HCT116 (cell line): ENCODE results near the gene HAPLN3. TPM values are rescaled to one million over a fixed set of nuclear protein-coding genes. Genes with fewer than 3 reads are reported as not detected.

Experiments used
- ATAC-seq: fragments of 200-7000 bp; cut with Tn5 transposase; 2 replicates; pipeline ENCODE4 v1.9.1; 2020; ENCODE audit warnings: mild to moderate bottlenecking, moderate library complexity
- BruUV-seq: library from RNA; stranded (reverse); fragments of 400-500 nt; replicated peaks from 2 replicates; lab custom pipeline; 2021; lab: Mats Ljungman, UMichigan
- CTCF ChIA-PET: fragments of 300-600 bp; sonication (Branson Sonifier 250); formaldehyde crosslinking; loops from one replicate; lab custom pipeline; 2021; ENCODE audit warnings: antibody characterized with exemption; lab: Charles Lee
- POLR2A ChIA-PET: fragments of 300-600, 350-600 bp; sonication (Branson Sonifier 250); formaldehyde crosslinking; loops from one replicate; lab custom pipeline; 2021; ENCODE audit warnings: antibody characterized with exemption; lab: Charles Lee
- RAD21 ChIA-PET, 2 experiments: fragments of 300-600 bp; sonication (Branson Sonifier 250); formaldehyde crosslinking; loops; one replicate each; lab custom pipeline; 2023; ENCODE audit warnings: low total read pairs in 2 of 2; ENCODE audit not compliant: uncharacterized antibody in 2 of 2, unreplicated experiment in 2 of 2, low non-redundant PET in 1 of 2; lab: Charles Lee
- DNase-seq: peaks from one replicate; pipeline ENCODE4 v3.0.0-alpha.2; 2010; ENCODE audit warnings: low read depth, low spot score
- H2AFZ ChIP-seq: fragments of 200-600 bp; shearing (Covaris generic), sonication (generic); 2 replicates; pipeline ENCODE4 v1.6.1; 2017; ENCODE audit warnings: low read depth, mixed run types, mixed read lengths, antibody characterized with exemption, low read length; ENCODE audit not compliant: poor library complexity, severe bottlenecking
- H3K27ac ChIP-seq: 2 replicates; pipeline ENCODE4 v1.5.1; 2012; ENCODE audit warnings: low read depth, low read length
- H3K27me3 ChIP-seq: fragments of 200-600 bp; sonication (generic); 2 replicates; pipeline ENCODE4 v1.6.1; 2016; ENCODE audit warnings: mixed run types, low read length, mixed read lengths; ENCODE audit not compliant: insufficient read depth
- H3K36me3 ChIP-seq, 2 experiments: fragments of 200-500 bp in 1 of 2; fragments of 200-600 bp in 1 of 2; sonication (Bioruptor generic) in 1 of 2; sonication (generic) in 1 of 2; 2 replicates each; pipeline versions ENCODE4 v1.5.1 to v1.6.1; 2014 to 2016; ENCODE audit warnings: low read length in 2 of 2, inconsistent platforms in 1 of 2, mixed read lengths in 1 of 2, mixed run types in 1 of 2; ENCODE audit not compliant: insufficient read depth in 2 of 2, control insufficient read depth in 1 of 2
- H3K4me1 ChIP-seq, 2 experiments: fragments of 200-600 bp in 1 of 2; sonication (generic) in 1 of 2; 2 replicates each; pipeline versions ENCODE4 v1.5.1 to v1.6.1; 2012 to 2017; ENCODE audit warnings: low read length in 2 of 2, inconsistent platforms in 1 of 2, mild to moderate bottlenecking in 1 of 2, mixed read lengths in 1 of 2, mixed run types in 1 of 2, moderate library complexity in 1 of 2; ENCODE audit not compliant: insufficient read depth in 2 of 2, control insufficient read depth in 1 of 2
- H3K4me2 ChIP-seq: fragments of 200-600 bp; sonication (generic); 2 replicates; pipeline ENCODE4 v1.6.1; 2017; ENCODE audit warnings: mixed run types, low read length, mixed read lengths
- H3K4me3 ChIP-seq, 2 experiments: fragments of 200-600 bp in 1 of 2; sonication (generic) in 1 of 2; replicated peaks in 1 of 2; 2 replicates each; pipeline ENCODE4 v1.5.1; 2011 to 2016; ENCODE audit warnings: low read length in 2 of 2, control low read depth in 1 of 2, low read depth in 1 of 2, mild to moderate bottlenecking in 1 of 2, mixed read lengths in 1 of 2, mixed run types in 1 of 2
- H3K79me2 ChIP-seq: fragments of 200-600 bp; sonication (generic); 2 replicates; pipeline ENCODE4 v1.6.1; 2017; ENCODE audit warnings: mild to moderate bottlenecking, mixed run types, low read length, moderate library complexity, mixed read lengths; ENCODE audit not compliant: insufficient read depth
- H3K9ac ChIP-seq: fragments of 200-600 bp; sonication (generic); 2 replicates; pipeline ENCODE4 v1.6.1; 2016; ENCODE audit warnings: low read length, mixed read lengths
- H3K9me2 ChIP-seq: fragments of 200-600 bp; sonication (generic), shearing (Covaris generic); 2 replicates; pipeline ENCODE4 v1.6.1; 2017; ENCODE audit warnings: mixed run types, mild to moderate bottlenecking, moderate library complexity; ENCODE audit not compliant: insufficient read depth
- H3K9me3 ChIP-seq, 2 experiments: fragments of 200-500 bp in 1 of 2; fragments of 200-600 bp in 1 of 2; sonication (Bioruptor generic) in 1 of 2; sonication (generic) in 1 of 2; 2 replicates each; pipeline ENCODE4 v1.6.1; 2014 to 2017; ENCODE audit warnings: low read length in 2 of 2, mixed read lengths in 2 of 2, inconsistent platforms in 1 of 2, low read depth in 1 of 2, mild to moderate bottlenecking in 1 of 2, mixed run types in 1 of 2, moderate library complexity in 1 of 2; ENCODE audit not compliant: control insufficient read depth in 1 of 2, insufficient read depth in 1 of 2
- H4K20me1 ChIP-seq: fragments of 200-600 bp; sonication (generic), shearing (Covaris generic); 2 replicates; pipeline ENCODE4 v1.6.1; 2017; ENCODE audit warnings: mixed run types, mild to moderate bottlenecking, moderate library complexity; ENCODE audit not compliant: insufficient read depth
- CBX3 ChIP-seq: IDR thresholded peaks from 2 replicates; pipeline ENCODE4 v1.6.1; 2012; ENCODE audit warnings: low read depth
- CEBPB ChIP-seq: IDR thresholded peaks from 2 replicates; pipeline ENCODE4 v1.6.1; 2012; ENCODE audit warnings: low read depth
- EGR1 ChIP-seq: IDR thresholded peaks from 2 replicates; pipeline ENCODE4 v1.6.1; 2012; ENCODE audit warnings: low read depth
- ELF1 ChIP-seq: IDR thresholded peaks from 2 replicates; pipeline ENCODE4 v1.6.1; 2012; ENCODE audit warnings: low read depth, borderline replicate concordance
- EZH2 ChIP-seq: fragments of 200-600 bp; sonication (generic); IDR thresholded peaks from 2 replicates; pipeline ENCODE4 v1.6.1; 2017; ENCODE audit warnings: antibody characterized with exemption, mixed run types
- EZH2phosphoT487 ChIP-seq: fragments of 200-600 bp; IDR thresholded peaks from 2 replicates; pipeline ENCODE4 v1.6.1; 2018; ENCODE audit warnings: antibody characterized with exemption, borderline replicate concordance
- FOSL1 ChIP-seq: IDR thresholded peaks from 2 replicates; pipeline ENCODE4 v1.6.1; 2012; ENCODE audit warnings: low read depth
- MAX ChIP-seq: IDR thresholded peaks from 2 replicates; pipeline ENCODE4 v1.6.1; 2012
- POLR2A ChIP-seq: IDR thresholded peaks from 2 replicates; pipeline ENCODE4 v1.7.0; 2011; ENCODE audit warnings: borderline replicate concordance; ENCODE audit not compliant: insufficient read depth, insufficient read length; ENCODE audit errors: extremely low read depth
- RAD21 ChIP-seq: IDR thresholded peaks from 2 replicates; pipeline ENCODE4 v1.6.1; 2012; ENCODE audit warnings: low read depth, mild to moderate bottlenecking
- ZFX ChIP-seq: fragments of 450-650 bp; IDR thresholded peaks from 2 replicates; pipeline ENCODE4 v1.6.1; 2017
- intact Hi-C: fragments of 100-400 bp; cut with micrococcal nuclease; formaldehyde crosslinking; loops from 2 replicates; pipeline ENCODE4 v1.10.0; 2022
- total RNA-seq: library from RNA; stranded (reverse); gene quantifications from one replicate; pipeline ENCODE4 v1.2.1, GENCODE V29; 2021; ENCODE audit not compliant: unreplicated experiment

The HAPLN3 gene
- total RNA-seq, 1 experiment from 2014 or later: 10.9 TPM

GRCh38 chr15:88932875-88933330 lies 37.6 kb upstream of the HAPLN3 start (continued):
- TF ChIP-seq RAD21 (no peak), CBX3 (no peak), EZH2 (no peak), EZH2phosphoT487 (no peak), ELF1 (no peak), FOSL1 (no peak)

DNA sequence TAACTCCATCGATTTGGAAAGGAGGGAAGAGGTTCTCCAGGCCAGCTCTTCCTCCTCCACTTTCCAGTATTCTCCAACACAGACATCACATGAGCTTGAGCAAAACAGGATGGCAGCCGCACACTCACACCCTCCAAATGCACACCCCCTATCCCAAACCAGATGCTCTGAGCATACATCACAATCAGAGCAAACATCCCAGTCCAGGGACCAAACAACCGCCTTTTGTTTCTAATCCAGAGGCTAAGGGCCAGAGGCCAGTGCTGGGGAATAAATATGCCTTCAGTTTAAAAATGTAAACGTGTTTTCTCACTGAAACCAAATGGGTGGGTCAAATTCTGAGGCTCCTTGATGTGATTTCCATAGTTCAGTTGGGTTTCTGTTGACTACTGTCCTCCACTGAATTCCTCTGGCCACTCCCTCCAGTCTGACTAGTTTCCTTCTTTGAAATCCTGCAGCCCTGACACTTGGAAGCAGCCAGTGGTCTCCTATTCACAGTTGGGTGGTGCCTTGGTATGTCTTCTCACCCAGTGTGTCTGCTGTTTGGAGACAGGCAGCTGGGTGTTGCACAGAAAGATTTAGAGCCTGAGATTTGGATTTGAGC lies 37.0 kb upstream of the HAPLN3 start:
- no peaks in the 10 kb centered on the region for H4K20me1 ChIP-seq
- H3K4me2 ChIP-seq: no peak overlapping the region
- H3K79me2 ChIP-seq: no peaks in the 10 kb centered on the region
- no peak overlapping the region for H3K4me3 ChIP-seq
- RAD21 ChIA-PET: no interaction called here
- no peak overlapping the region for H2AFZ ChIP-seq
- no TSS peak for BruUV-seq
- CTCF ChIA-PET: no interaction called here
- H3K4me1 ChIP-seq: peaks cover 5 to 7% of the 10 kb centered on the region in 2 experiments; a peak in 3 of 4 replicates
- intact Hi-C loops: no loop called here
- ATAC-seq (no peak), DNase-seq (no peak)
- no peak overlapping the region for H3K9ac ChIP-seq
- H3K27me3 ChIP-seq: no peaks in the 10 kb centered on the region
- no peaks in the 10 kb centered on the region for H3K36me3 ChIP-seq
- TF ChIP-seq MAX: no peak
- TF ChIP-seq CEBPB: no peak
- TF ChIP-seq EGR1: no peak
- TF ChIP-seq CBX3: no peak
- no peak for TF ChIP-seq ZFX
- TF ChIP-seq POLR2A: no peak
- H3K27ac ChIP-seq: no peak overlapping the region
- H3K9me2 ChIP-seq: 0 out of 2 replicates have a peak, but pooled peaks cover 3% of the 10 kb centered on the region
- POLR2A ChIA-PET: no interaction called here
- no peaks in the 10 kb centered on the region for H3K9me3 ChIP-seq
